ENCODE measurements around the gene KIF3C.
"Not testable (repeated sequence)": the region's sequence is repeated elsewhere in the genome, so short reads cannot be mapped to it uniquely, and the experiment has no call there.

KIF3C gene

DNA sequence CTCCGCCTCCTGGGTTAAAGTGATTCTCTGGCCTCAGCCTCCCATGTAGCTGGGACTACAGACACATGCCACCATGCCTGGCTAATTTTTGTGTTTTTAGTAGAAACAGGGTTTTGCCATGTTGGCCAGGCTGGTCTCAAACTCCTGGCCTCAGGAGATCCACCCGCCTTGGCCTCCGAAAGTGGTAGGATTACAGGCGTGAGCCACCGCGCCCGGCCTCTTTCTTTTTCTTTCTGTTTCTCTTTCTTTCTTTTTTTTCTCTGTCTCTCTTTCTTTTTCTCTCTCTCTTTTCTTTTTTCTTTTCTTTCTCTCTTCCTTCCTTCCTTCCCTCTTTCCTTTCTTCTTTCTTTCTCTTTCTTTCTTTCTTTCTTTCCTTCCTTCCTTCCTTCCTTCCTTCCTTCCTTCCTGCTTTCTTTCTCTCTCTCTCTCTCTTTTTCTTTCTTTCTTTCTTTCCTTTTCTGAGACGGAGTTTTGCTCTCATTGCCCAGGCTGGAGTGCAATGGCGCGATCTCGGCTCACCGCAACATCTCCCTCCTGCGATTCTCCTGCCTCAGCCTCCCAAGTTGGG is 16.6 kb upstream of the KIF3C start:
- not testable (repeated sequence) for DNase-seq

DNA sequence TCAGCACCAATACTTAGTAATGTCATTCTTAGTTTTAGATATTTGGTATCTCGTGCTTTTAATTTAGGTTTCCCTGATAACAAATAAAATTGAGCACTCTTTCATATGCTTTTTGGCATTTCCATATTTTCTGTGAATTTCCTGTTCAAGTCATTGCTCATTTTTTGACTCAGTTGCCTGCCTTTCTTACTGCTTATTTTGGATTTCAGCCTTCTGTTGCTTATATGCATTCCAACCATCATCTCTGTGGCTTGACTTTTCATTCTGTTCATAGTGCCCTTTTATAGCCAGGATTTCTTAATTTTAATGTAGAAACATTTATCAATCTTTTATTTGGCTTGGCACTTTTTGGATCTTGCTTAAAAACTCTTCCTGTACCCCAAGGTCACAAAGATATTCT is 14.5 kb upstream of the KIF3C start:
- no peak for DNase-seq

DNA sequence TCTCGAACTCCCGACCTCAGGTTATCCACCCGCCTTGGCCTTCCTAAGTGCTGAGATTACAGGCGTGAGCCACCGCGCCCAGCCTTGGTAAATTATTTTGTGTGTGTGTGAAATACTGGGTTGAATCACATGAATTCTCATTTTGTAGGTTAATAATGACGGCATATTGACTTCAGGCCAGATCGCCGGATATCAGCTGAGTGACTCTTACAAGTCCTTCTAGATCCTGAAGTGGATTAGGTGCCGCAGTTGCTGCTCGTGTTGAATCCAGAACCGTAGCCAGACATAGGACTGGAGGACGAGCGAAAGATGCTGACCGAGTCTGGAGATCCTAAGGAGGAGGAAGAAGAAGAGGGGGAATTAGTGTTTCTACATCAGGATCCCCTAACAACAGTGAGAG is 12.2 kb upstream of the KIF3C start:
- no peak for DNase-seq

DNA sequence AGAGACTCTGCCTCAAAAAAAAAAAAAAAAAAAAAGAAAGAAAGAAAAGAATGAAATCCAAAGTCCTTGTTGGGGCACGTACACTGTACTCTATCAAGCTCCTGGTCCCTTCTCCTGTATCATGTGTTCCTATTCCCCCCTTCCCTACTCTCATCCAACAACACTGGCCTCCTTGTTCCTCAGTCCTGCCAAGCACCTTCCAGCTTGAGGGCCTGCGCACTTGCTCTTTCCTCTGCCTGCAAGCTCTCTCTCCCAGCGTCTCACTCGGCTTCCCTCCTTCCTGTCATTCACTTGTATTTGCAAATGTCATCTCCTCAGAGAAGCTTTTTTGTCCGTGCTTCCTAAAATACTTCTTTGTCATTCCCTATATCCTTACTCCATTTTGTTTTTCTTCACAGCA is 10.8 kb upstream of the KIF3C start:
- no peak for DNase-seq

DNA sequence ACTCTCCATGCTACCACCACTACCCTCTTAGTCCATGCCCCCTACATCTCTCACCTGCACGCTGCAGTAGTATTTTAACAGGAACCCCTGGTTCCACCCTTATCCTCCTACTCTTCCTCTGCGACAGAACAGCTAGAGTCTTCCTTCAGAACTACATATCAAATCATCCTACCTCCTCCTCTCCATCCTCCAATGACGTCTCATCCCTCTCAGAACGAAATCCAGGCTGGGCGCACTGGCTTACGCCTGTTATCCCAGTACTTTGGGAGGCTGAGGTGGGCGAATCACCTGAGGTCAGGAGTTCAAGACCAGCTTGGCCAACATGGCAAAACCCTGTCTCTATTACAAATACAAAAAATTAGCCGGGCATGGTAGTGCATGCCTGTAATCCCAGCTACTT is 10.3 kb upstream of the KIF3C start:
- no peak for DNase-seq

DNA sequence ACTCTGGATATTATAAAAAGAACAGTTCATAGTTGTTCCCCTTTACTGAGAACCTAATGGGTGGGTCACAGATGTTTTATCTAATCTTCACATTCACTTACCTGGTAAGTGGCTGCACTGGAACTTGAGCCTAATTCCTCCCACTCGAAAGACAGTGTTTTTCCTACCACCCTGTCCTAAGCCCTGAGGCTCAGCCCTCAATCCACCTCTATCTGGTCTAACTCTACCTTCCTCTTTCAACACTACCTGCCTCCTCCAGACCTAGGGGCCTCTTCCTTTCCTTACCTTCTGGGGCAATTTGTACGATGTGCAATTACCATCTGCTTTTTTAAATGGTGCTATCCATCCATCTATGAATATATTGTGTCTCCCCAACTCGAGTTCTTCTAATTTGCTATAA is 9.7 kb upstream of the KIF3C start:
- no peak for DNase-seq

DNA sequence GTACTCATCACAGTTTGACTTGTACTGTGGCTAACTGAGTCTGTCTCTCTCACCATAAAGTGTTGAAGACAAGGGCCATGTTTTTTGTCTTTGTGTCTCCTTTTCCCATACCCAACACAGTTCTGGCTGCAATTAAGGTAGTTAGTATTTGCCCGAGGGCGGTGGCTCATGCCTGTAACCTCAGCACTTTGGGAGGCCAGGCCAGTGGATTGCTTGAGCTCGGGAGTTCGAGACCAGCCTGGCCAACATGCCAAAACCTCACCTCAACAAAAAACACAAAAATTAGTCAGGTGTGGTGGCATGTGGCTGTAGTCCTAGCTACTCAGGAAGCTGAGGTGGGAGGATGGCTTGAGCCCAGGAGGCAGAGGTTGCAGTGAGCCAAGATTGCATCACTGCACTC is 6.9 kb upstream of the KIF3C start:
- no peak for DNase-seq

DNA sequence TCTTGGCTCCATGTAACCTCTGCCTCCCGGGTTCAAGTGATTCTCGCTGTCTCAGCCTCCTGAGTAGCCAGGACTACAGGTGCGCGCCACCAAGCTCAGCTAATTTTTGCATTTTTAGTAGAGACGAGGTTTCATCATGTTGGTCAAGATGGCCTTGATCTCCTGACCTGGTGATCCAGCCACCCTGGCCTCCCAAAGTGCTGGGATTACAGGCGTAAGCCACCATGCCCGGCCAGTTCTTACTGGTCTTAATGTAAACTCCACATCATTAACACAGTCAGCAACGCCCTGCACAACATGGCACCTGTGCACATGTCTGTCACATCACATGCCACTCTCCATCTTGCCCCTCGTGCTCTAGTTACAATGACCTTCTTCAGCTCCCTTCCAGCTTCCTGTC is 5.8 kb upstream of the KIF3C start:
- no peak for DNase-seq

DNA sequence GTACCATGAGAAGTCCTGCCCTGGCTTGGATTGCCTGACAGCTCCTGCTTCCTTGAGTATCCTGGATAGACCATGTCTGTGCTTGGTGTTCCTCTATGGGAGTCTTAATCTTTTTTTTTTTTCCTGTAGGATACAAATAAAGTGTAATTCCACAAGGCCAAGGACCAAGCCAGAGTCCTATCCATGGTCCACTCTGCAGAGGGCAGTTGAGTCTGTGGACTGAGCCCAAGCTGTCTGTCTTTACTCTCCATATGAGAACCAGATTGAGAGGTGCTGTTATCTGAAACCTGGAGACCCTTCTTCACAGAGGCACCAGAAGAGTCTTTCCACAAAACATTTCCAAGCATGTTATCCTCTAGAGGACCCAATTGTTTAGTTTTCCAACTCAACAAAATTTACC is 1.4 kb upstream of the KIF3C start:
- no peak for DNase-seq

DNA sequence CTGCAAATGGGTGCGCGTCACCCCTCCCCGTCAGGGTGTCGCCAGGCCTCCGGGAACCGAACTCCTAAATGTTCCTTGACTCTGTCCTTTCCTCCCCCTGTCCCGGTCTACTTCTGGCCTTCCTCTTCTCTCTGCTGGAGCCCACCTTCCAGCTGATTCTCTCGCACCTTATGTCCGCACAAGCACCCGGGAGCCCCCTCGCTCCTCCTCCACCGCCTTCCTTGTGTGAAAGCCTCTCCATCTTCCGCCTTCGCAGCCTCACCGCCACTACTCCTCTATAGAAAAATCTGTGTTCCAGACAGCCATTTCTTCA is 627 bp upstream of the KIF3C start:
- DNase-seq: no peak

DNA sequence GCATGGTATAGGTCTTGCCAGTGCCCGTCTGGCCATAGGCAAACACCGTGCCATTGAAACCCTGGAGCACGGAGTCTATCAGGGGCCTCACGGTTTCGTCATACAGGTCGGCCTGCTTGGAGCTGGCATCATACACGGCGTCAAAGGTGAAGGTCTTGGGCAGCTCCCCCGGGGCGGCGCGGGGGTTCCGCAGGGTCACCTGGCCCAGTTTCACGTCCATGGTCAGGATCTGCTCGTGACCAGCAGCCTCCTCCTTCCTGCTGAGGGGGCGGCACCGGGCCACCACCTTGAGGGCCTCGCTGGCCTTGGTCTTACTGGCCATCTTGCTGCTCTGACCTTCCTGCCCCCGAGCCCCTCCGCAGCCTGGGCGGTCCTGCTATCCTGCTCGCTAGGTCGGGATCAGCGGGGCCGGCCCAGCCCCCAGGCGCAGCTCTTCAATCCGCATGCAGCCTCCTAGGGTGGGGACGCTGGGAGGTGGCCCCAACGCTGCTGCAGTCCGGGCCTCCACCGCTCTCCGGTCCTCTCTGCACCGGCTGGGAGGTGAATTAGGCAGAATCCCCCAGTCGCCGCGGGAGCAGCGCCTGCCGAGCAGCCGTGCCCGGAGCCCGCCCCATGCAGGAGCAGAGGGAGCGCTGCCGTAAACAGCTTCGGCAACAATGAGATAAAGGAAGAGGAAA is 563 bp downstream of the KIF3C start:
- DNase-seq: no peak

DNA sequence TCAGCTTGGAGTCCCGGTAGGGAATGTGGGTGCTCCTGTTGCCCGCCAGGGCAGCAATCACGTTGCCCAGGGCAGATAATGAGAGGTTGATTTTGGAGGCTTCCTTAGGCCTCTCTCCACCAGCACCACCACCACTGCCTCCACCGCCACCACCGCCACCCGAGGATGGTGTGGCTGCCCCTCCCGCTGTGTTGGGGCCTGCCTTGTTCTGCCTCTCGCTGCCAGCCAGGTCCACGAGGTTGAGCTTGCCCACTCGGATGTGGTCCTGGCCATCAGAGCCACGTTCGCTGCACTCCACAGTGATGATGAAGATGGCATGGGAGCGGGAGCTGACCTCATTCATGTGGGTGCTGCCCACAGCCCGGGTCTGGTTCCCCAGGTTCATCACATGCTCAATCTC is 1.3 kb downstream of the KIF3C start:
- no peak for DNase-seq

DNA sequence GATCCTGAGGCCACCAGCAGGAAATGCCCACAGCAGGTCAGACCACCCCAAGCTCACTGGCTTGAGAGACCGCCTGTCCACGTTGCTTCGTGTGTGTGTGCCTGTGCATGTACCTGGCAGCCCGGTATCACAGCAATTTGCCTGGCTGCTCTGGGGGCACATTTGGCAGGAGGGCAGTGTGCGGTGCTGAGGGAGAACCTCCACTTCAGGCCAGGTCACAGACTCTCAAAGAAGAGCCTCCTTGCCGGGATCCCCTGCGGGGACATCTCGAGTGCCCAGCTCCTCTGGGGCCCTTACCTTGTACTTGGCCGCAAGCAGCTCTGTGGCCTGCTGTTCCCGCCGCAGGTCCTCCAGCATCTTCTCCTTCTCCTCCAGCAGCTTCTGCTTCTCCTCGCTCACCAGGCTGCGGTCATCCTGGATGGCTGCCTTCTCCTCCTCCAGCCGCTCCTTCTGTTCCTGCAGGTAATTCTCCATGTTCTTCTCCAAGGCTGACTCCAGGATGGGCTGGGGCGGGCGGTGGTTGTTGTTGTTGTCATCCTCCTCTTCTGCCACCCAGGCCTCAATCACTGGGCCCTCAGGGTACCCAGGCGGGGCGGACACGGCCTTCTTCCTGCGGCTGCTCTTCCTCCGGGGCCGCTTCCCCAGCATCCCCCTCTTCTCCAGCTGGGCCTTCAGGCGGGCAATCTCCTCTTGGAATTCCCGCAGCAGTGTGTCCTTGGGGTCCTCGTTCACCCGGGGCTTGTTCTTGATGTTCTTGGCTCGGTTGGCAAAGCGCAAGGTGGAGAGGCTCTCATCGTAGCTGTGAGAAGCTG is 2.0 kb downstream of the KIF3C start:
- no peak for DNase-seq

DNA sequence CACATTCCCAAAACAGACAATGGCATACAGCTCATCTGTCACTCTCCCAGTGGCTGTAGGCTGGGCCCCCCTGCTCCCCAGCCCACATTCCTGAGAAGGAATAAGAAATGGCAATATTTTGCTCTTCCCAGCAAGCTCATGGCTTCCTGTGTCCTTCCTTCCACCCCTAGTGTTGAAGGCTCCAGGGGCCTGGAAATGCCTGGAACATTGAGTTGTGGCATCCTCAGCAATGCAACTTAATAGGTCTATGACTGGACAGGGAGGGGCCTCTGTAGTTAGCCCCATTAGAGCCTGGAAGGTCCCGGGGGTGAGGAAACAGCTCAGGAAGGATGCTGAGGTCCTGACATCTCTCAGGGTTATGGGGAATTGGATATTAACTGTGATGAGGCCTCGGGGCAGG is 3.3 kb downstream of the KIF3C start:
- DNase-seq: no peak

DNA sequence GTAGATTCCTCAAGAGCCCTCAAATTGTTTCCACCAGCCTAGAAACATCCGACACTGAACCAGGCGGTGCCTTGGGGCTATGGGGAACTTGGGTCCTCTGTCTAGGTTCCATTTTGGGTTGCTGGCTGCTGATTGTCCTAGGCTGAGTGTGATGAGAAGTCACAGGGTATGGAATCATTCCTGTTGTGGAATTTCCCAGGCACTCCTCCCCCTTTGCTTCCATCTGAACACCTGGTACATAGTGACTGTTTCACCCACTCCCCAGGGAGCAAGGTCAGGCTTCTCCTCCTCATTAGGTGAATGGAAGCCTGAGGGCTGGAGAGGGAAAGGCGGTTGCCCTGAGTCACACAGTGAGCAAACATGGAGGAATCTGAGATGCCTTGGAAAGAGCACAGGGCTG is 4.5 kb downstream of the KIF3C start:
- no peak for DNase-seq

DNA sequence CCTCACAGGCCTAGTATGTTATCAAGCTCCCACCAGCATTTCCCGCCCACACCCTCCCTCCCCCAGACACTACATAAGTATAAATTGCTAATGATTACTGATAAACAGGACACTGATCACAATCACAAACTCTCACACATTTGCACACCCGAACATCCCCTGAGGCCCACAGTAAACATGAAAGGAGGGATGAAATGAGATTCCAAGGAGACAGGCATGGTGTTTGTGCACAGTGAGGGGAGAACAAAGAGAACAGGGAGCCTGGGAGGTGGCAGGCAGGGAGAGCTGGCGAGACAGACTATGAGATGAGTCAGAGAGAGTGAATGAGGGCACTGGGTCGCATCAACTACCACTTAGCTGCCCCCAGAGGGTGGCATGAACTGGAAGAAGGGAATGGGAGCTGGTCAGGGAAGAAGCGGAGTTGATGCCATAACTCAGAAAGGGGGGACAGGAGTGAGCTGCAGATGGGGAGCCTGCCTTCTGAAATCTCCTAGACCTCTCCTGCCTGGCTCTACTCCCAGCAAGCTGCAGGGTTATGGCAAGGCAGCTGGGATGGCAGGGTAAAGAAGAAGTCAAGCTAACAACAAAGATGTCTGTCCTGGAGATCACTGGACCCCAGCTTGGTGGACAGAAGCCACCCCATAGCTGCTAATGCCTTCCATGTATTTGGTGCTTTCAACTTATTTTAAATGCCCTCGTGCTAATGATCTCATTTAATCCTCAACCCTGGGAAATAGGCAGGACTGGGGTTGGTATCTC is 5.1 kb downstream of the KIF3C start:
- no peak for DNase-seq

DNA sequence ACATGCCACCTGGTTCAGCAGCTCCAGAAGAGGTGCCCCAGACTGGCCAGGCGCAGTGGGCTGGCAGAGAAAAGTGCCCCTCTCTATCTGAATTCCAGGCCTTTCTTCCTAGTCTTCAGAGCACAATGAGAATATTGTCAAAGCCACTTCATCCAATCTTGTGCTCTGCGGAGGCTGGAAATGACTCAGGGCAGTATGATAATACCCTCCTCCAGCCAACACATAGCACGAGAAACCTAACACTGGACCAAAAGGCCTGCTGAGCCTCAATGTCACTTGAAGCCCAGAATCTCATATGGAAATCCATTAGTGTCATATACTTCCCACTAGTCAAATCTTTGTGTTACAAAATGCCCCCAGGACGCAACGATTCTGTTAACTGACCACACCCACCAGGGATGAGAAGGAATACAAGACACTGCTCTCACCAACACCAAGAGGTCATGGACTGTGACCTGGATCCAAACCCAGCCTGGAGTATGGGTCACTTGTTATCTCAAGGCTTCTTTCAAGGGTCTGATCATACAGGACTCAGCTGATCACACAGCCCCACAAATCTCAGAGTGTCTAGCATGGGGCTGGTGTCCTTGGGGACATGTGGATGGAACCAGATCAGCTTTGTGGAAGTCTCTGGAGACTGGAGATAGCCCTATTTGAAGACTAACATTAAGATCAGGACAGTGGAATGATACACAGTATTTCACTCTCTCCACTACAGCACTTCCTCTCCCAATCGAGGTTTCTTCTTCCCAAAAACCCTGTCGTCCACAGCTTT is 10.1 kb downstream of the KIF3C start:
- DNase-seq: no peak

DNA sequence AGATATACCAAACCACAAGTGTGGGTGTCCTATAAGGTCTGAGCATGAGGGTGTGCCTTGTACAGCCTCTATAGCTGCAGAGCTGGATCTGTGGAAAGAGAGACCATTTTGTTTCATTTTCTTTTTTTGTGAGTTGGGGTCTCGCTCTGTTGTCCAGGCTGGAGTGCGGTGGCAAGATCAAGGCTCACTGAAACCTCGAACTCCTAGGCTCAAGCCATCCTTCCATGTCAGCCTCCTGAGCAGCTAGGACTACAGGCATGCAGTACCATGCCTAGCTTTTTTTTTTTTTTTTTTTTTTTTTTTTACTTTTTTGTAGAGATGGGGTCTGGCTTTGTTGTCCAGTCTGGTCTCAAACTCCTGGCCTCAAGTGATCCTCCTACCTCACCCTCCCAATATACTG is 10.7 kb downstream of the KIF3C start:
- DNase-seq: no peak

DNA sequence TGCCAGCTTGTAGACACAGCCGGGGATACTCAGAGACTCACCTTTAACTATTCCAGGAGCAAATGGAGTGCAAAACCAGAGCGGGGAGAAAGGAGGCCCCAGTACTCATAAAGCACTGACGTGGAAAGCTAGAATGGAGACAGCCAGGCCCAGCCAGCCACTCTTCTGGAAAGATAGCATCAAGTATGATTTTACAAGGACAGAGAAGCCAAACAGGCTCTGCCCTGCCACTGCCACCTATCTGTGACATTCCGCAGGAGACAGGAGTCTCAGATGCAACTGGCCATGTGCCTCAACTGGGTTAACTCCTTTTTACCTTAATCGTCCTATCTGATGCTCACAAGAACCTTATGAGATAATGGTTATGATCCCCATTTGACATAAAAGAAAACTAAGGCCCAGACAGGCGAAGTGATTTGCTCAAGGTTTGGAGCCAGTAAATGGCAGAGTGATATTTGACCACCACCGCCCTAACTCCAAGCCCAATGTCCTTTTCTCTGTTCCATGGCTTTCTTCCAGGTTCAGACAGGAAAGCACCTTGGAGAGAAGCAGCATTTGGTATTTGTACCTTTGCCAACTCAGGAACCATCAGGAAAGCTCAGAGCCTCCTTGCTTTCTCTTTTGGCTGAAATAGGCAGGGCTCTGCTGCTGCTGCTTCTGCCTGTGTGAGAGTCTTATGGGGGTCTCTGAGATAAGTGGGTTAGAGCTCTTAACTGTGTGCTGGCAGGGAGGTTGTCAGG is 15.6 kb downstream of the KIF3C start:
- DNase-seq: no peak

DNA sequence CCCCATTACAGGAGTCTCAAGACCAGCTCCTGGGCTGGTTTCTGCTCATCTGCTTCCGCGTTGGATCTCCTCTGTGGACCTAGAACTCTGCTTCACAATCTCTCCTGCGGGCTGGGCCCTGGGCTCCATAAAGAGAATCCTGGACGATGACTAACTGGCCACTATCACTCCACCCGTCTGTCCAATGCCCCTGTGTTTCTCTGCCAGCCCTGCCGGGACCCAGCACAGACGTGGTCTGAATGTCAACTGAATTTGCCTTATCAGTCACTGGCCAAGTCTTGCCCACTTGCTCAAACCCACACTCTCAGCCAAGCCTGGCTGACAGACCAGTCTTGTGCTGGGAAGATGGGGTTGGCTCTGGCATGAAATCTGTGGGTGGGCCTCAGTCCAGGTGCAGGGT is 17.4 kb downstream of the KIF3C start:
- DNase-seq: no peak

DNA sequence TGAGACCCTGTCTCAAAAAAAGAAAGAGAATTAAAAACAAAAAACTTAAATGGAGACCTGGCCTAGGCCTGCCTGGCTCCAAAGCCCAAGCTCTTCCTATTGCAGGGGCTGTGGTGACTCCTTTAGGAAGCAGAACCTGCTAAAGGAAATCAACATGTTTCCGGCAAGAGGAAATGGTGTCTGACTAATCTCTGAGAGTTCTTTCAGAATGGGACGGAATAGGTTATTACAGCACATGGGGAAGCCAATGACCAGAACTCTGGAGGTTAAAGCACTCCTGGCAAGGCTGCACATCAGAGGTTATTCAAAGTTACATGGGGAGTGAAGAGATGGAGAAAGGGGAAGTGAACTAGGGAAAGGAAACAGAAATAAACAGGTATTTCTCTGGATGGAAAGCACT is 21.4 kb downstream of the KIF3C start:
- peak; percentile 96 for DNase-seq

DNA sequence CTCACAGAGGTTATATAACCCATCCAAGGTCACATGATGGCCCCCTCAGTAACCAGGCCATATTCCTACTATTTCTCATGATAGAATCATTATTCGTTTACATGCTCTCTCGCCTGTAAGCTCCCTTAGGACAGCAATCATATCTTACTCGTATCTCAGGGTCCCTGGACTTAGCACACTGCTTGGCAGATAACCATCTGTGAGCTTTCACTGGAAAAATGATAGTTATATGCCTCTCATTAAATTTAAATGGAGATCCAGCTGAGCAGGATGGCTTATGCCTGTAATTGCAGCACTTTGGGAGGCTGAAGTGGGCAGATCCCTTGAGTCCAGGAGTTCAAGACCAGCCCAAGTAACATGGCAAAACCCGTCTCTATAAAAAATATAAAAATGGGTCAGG is 21.9 kb downstream of the KIF3C start:
- DNase-seq: no peak
